Mammary epithelial cell (primary cell): ENCODE results near the gene RFC5.

Source experiments
- EZH2 ChIP-seq: IDR thresholded peaks from 2 replicates; pipeline ENCODE4 v1.6.1; 2012; ENCODE audit warnings: low read length, inconsistent platforms, borderline replicate concordance
- TF ChIP-seq, protein P1 (sequence below), 2 donors: IDR thresholded peaks in 1 of 2; conservative IDR thresholded peaks in 1 of 2; 2 replicates each; pipeline ENCODE4 v1.5.1; 2011 to 2012; ENCODE audit warnings: inconsistent platforms in 2 of 2, low read length in 2 of 2, mild to moderate bottlenecking in 2 of 2, control low read depth in 1 of 2, low read depth in 1 of 2; ENCODE audit not compliant: insufficient read depth in 1 of 2; ENCODE audit errors: extremely low read depth in 1 of 2

DNA sequence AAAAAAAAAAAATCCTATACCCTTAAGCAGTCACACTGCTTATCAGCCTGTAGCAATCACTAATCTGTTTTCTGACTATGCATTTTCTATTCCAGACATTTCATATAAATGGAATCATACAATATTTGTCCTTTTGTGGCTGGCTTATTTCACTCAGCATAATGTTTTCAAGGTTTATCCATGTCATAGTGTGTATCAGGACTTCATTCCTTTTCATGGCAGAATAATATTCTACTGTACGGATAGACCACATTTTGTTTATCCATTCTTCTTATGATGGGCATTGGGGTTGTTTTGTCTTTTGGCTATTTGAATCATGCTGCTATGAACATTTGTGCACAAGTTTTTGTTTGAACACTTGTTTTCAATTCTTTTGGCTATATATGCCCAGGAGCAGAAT is 39.1 kb upstream of the RFC5 start:
- TF ChIP-seq, protein P1, sequence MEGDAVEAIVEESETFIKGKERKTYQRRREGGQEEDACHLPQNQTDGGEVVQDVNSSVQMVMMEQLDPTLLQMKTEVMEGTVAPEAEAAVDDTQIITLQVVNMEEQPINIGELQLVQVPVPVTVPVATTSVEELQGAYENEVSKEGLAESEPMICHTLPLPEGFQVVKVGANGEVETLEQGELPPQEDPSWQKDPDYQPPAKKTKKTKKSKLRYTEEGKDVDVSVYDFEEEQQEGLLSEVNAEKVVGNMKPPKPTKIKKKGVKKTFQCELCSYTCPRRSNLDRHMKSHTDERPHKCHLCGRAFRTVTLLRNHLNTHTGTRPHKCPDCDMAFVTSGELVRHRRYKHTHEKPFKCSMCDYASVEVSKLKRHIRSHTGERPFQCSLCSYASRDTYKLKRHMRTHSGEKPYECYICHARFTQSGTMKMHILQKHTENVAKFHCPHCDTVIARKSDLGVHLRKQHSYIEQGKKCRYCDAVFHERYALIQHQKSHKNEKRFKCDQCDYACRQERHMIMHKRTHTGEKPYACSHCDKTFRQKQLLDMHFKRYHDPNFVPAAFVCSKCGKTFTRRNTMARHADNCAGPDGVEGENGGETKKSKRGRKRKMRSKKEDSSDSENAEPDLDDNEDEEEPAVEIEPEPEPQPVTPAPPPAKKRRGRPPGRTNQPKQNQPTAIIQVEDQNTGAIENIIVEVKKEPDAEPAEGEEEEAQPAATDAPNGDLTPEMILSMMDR (conservative IDR thresholded peaks at IDR 0.05 in 1 of 2, IDR thresholded peaks at IDR 0.05 in 1 of 2; ENCODE audit: extremely low read depth in 1 of 2, insufficient read depth in 1 of 2, low read depth in 1 of 2, low read length in 2 of 2): no peak
- no peak for TF ChIP-seq EZH2
